Gastrocnemius medialis (tissue), 4 donors: ENCODE data around the gene METAP1D. TPM values are rescaled to one million over a fixed set of nuclear protein-coding genes. Genes with fewer than 3 reads are reported as not detected.

Experiments
- ATAC-seq, 2 donors: fragments of 150-250 bp; one replicate each; pipeline ENCODE4 v1.9.1; 2016
- DNase-seq, 2 donors: peaks; one replicate each; pipeline ENCODE4 v3.0.0-alpha.2; 2019
- H3K27ac ChIP-seq, 4 donors: fragments of 200-600 bp; sonication (generic); 1 replicate in 1 of 4; 2 replicates in 3 of 4; pipeline ENCODE4 v1.5.1; 2016 to 2018; ENCODE audit warnings: mild to moderate bottlenecking in 2 of 4, moderate library complexity in 1 of 4
- H3K27me3 ChIP-seq, 3 donors: fragments of 200-600 bp; sonication (generic) in 2 of 3; 1 replicate in 1 of 3; 2 replicates in 2 of 3; pipeline versions ENCODE4 v1.5.1 to v1.6.0; 2016 to 2019; ENCODE audit warnings: mild to moderate bottlenecking in 1 of 3, moderate library complexity in 1 of 3
- H3K36me3 ChIP-seq, 2 donors: fragments of 200-600 bp; sonication (generic) in 1 of 2; one replicate each; pipeline ENCODE4 v1.5.1; 2017 to 2018
- H3K4me1 ChIP-seq, 2 donors: fragments of 200-600 bp; sonication (generic) in 1 of 2; one replicate each; pipeline ENCODE4 v1.5.1; 2016 to 2017; ENCODE audit warnings: mild to moderate bottlenecking in 2 of 2
- H3K4me3 ChIP-seq, 4 donors: fragments of 200-600 bp; sonication (generic) in 3 of 4; 1 replicate in 1 of 4; 2 replicates in 3 of 4; pipeline ENCODE4 v1.5.1; 2016 to 2019; ENCODE audit warnings: mild to moderate bottlenecking in 2 of 4
- H3K9me3 ChIP-seq, 3 donors: fragments of 200-600 bp; sonication (generic) in 2 of 3; 1 replicate in 1 of 3; 2 replicates in 2 of 3; pipeline ENCODE4 v1.5.1; 2016 to 2019
- CTCF ChIP-seq, 5 experiments: fragments of 450-650 bp in 3 of 5; fragments of 200-600 bp in 2 of 5; sonication (generic) in 2 of 5; IDR thresholded peaks in 4 of 5; conservative IDR thresholded peaks in 1 of 5; 1 replicate in 4 of 5; 2 replicates in 1 of 5; pipeline ENCODE4 v1.5.1; 2016 to 2019; ENCODE audit warnings: antibody characterized with exemption in 5 of 5, mild to moderate bottlenecking in 3 of 5, moderate library complexity in 3 of 5
- POLR2A ChIP-seq, 2 donors: fragments of 450-650 bp; IDR thresholded peaks; one replicate each; pipeline ENCODE4 v1.6.1; 2017; ENCODE audit warnings: antibody characterized with exemption in 2 of 2, mild to moderate bottlenecking in 2 of 2, moderate library complexity in 2 of 2
- in situ Hi-C, 4 donors: fragments of 200-750 bp; cut with MboI; loops; one replicate each; pipeline versions ENCODE4 v1.15.0 to v1.8.0; 2017; ENCODE audit warnings: low sequenced_read_pairs in 4 of 4
- intact Hi-C: fragments of 100-400 bp; cut with DNase I; formaldehyde crosslinking; loops from one replicate; pipeline ENCODE4 v1.15.1; 2023; ENCODE audit warnings: low total_unique reads
- total RNA-seq, 4 donors: library from RNA; depleted of rRNA; stranded (reverse); fragments of >200 nt; gene quantifications; one replicate each; pipeline versions ENCODE4 v1.1.0 to v1.2.3, GENCODE V29; 2016

METAP1D gene
- total RNA-seq, 4 donors from 2014 or later: 4.3 to 14.3 (median 9.7) TPM

GRCh38 chr2:172120118-172120517, 120.4 kb downstream of the METAP1D start:
- H3K4me3 ChIP-seq: no peak overlapping the region
- no peaks in the 10 kb centered on the region for H3K9me3 ChIP-seq
- no peaks in the 10 kb centered on the region for H3K4me1 ChIP-seq
- intact Hi-C loops: no loop called here
- in situ Hi-C loops: loop anchor here (25.0 kb wide), 3 partner anchors 308 to 533 kb away; no protein-coding TSS in a partner anchor
- no peaks in the 10 kb centered on the region for H3K36me3 ChIP-seq
- ATAC-seq (no peak), DNase-seq (no peak)
- no peak overlapping the region for H3K27ac ChIP-seq
- peaks cover 0 to 4% (median 0%) of the 10 kb centered on the region in 3 donors for H3K27me3 ChIP-seq
- TF ChIP-seq CTCF (IDR thresholded peaks at IDR 0.05 in 4 of 5, conservative IDR thresholded peaks at IDR 0.05 in 1 of 5) (no peak), POLR2A (IDR thresholded peaks at IDR 0.05) (no peak)

DNA sequence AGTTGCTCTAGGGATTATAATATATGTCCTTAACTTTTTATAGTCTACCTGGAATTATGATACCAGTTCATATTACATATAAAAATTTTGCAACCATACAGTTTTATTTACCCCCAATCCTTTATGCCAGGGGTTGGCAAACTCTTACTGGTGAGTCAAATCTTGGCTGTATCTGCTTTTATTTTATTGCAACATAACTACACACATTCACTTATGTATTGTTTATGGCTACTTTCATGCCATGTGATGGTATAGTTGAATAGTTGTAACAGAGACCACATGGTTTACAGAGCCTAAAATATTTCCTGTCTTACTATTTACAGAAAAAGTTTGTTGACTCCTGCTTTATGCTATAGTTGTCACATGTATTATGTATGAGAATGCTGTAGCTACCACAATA, 128.7 kb downstream of the METAP1D start:
- Histone ChIP-seq H3K9me3 (no peaks in the 10 kb centered on the region), H3K27ac (no peak overlapping the region), H3K4me3 (no peak overlapping the region), H3K4me1 (no peaks in the 10 kb centered on the region), H3K27me3 (no peaks in the 10 kb centered on the region), H3K36me3 (no peaks in the 10 kb centered on the region)
- intact Hi-C loops: loop anchor here (5.0 kb wide), 1 partner anchor 531 kb away; no protein-coding TSS in a partner anchor
- DNase-seq: no peak
- ATAC-seq: no peak
- in situ Hi-C loops: loop anchor here in 1 of 4 donors (25.0 kb wide), 1 partner anchor 541 kb away; no protein-coding TSS in a partner anchor
- TF ChIP-seq CTCF (IDR thresholded peaks at IDR 0.05 in 4 of 5, conservative IDR thresholded peaks at IDR 0.05 in 1 of 5) (no peak), POLR2A (IDR thresholded peaks at IDR 0.05) (no peak)

- no peaks in the 10 kb centered on the region for H3K36me3 ChIP-seq
- intact Hi-C loops: loop anchor here (5.0 kb wide), 1 partner anchor 532 kb away; no protein-coding TSS in a partner anchor
- no peaks in the 10 kb centered on the region for H3K4me1 ChIP-seq
- no peaks in the 10 kb centered on the region for H3K9me3 ChIP-seq
- no peak for DNase-seq
- no peak overlapping the region for H3K4me3 ChIP-seq
- in situ Hi-C loops: loop anchor here in 1 of 4 donors (25.0 kb wide), 1 partner anchor 542 kb away; no protein-coding TSS in a partner anchor
- no peak overlapping the region for H3K27ac ChIP-seq
- H3K27me3 ChIP-seq: no peaks in the 10 kb centered on the region
- ATAC-seq: no peak
- TF ChIP-seq POLR2A (IDR thresholded peaks at IDR 0.05) (no peak), CTCF (IDR thresholded peaks at IDR 0.05 in 4 of 5, conservative IDR thresholded peaks at IDR 0.05 in 1 of 5) (no peak)
Observed at GRCh38 chr2:172129404-172129803, 129.7 kb downstream of the METAP1D start.

Other genes with a start within 250 kb of the METAP1D start
- 10 to 100 TPM; 54.2 to 91.3 (median 79.0) TPM for gene SLC25A12, start 105.7 kb upstream of the METAP1D start, total RNA-seq
- 10 to 100 TPM; 30.6 to 61.9 (median 50.0) TPM for gene HAT1, start 77.5 kb upstream of the METAP1D start, total RNA-seq
- gene DLX1, start 85.6 kb downstream of the METAP1D start, total RNA-seq: under 1 TPM in 1 of 4 donors, not detected in 3; 0.16 TPM
- gene DLX2, start 102.9 kb downstream of the METAP1D start, total RNA-seq: not detected